Psoas muscle (tissue), 8 donors: Measurements from ENCODE around the gene SMAD9. TPM values are rescaled to one million over a fixed set of nuclear protein-coding genes. Genes with fewer than 3 reads are reported as not detected.

Source experiments
- ATAC-seq, 4 donors: fragments of 200-7000 bp; cut with Tn5 transposase; one replicate each; pipeline ENCODE4 v1.9.1; 2020; ENCODE audit warnings: moderate library complexity in 3 of 4, mild to moderate bottlenecking in 2 of 4
- DNase-seq, 2 donors: peaks; one replicate each; pipeline ENCODE4 v3.0.0-alpha.2; 2020
- H3K27ac ChIP-seq: fragments of 200-600 bp; one replicate; pipeline ENCODE4 v1.8.0; 2022
- H3K27me3 ChIP-seq, 3 donors: fragments of 200-600 bp in 1 of 3; one replicate each; pipeline versions ENCODE4 v1.6.1 to v1.8.0; 2013 to 2022; ENCODE audit warnings: low read length in 2 of 3, mild to moderate bottlenecking in 2 of 3, moderate library complexity in 1 of 3; ENCODE audit not compliant: insufficient read depth in 3 of 3
- H3K36me3 ChIP-seq, 2 donors: fragments of 200-600 bp in 1 of 2; one replicate each; pipeline versions ENCODE4 v1.6.1 to v1.8.0; 2013 to 2022; ENCODE audit warnings: low read depth in 1 of 2, mild to moderate bottlenecking in 1 of 2, moderate library complexity in 1 of 2; ENCODE audit not compliant: insufficient read depth in 1 of 2
- H3K4me1 ChIP-seq: fragments of 200-600 bp; one replicate; pipeline ENCODE4 v1.8.0; 2022
- H3K4me3 ChIP-seq: fragments of 200-600 bp; one replicate; pipeline ENCODE4 v1.8.0; 2022; ENCODE audit warnings: mild to moderate bottlenecking
- H3K9me3 ChIP-seq: fragments of 200-600 bp; one replicate; pipeline ENCODE4 v1.8.0; 2022
- WGBS, 3 donors: extraction: QIAGEN DNeasy Blood & Tissue Kit; methylation state at CpG; one replicate each; pipeline versions ENCODE4 v1.1.6 to v1.1.7; 2013; 5-methylcytosine and 5-hydroxymethylcytosine counted together
- intact Hi-C, 2 donors: fragments of 100-400 bp; cut with DNase I; formaldehyde crosslinking; loops; one replicate each; pipeline versions ENCODE4 v1.11.0 to v1.14.2; 2022
- polyA plus RNA-seq, 3 donors: library from polyadenylated mRNA; stranded (reverse); fragments of 200-250 nt; gene quantifications; one replicate each; pipeline ENCODE4 v1.2.3, GENCODE V29; 2013
- total RNA-seq, 4 donors: library from RNA; stranded (reverse); fragmentation: NEBNext Ultra II Directional in 2 of 4; extraction: Animal tissue kit (Norgen Biotek cat#: 25700) in 2 of 4; gene quantifications; one replicate each; pipeline versions ENCODE4 v1.2.1 to v1.2.4, GENCODE V29; 2021 to 2023
- TF ChIP-seq, protein P1 (sequence below): fragments of 200-600 bp; IDR thresholded peaks from one replicate; pipeline ENCODE4 v1.8.0; 2022; ENCODE audit warnings: antibody characterized with exemption
- donor health status: healthy with polysubstance abuse.
- donor health status: DM: no; HTN: no; CAD: no; lungs with moderate emphysema.
- donor health status: Bipolar disorder and iron deficiency.
- donor health status: healthy.
- donor health status: DM: yes; HTN: yes; CAD: no.
- donor health status: DM: no; HTN: no; CAD: no.
- donor health status: DM: no; HTN: no; CAD: no.
- donor health status: DM: yes; HTN: yes; CAD: no.

The SMAD9 gene
- total and polyA plus RNA-seq, 7 donors, result 0.51 to 33.5 (median 1.3) TPM

DNA sequence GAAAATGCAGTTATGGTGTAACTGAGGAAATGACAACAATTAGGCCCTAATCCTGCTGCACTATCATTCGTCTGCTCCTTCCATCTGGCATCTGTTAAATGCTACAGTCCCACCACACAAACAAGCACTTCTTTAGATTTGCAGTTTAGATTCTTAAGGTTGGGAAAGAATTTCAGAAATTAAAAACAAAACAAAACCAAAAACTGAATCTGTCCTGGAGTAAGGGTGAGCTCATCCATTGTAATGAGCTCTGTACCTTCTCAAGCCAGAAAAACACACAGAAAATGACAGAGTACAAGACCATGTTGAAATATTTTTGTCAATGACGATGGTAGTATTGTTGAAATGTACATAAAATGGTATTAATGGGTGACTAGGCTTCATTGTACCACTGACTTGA, 28.3 kb downstream of the SMAD9 start:
- DNase-seq (no peak), ATAC-seq (no peak)
- TF ChIP-seq, protein P1, sequence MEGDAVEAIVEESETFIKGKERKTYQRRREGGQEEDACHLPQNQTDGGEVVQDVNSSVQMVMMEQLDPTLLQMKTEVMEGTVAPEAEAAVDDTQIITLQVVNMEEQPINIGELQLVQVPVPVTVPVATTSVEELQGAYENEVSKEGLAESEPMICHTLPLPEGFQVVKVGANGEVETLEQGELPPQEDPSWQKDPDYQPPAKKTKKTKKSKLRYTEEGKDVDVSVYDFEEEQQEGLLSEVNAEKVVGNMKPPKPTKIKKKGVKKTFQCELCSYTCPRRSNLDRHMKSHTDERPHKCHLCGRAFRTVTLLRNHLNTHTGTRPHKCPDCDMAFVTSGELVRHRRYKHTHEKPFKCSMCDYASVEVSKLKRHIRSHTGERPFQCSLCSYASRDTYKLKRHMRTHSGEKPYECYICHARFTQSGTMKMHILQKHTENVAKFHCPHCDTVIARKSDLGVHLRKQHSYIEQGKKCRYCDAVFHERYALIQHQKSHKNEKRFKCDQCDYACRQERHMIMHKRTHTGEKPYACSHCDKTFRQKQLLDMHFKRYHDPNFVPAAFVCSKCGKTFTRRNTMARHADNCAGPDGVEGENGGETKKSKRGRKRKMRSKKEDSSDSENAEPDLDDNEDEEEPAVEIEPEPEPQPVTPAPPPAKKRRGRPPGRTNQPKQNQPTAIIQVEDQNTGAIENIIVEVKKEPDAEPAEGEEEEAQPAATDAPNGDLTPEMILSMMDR, result no peak
- WGBS, 3 donors, result 69 to 79% (median 72%) methylated on average over 2 of the region's 2 CpGs
- Histone ChIP-seq H3K36me3 (no peaks in the 10 kb centered on the region), H3K27me3 (no peaks in the 10 kb centered on the region), H3K4me1 (no peaks in the 10 kb centered on the region), H3K27ac (no peak overlapping the region), H3K4me3 (no peak overlapping the region), H3K9me3 (no peaks in the 10 kb centered on the region)
- intact Hi-C loops, result no loop called here

DNA sequence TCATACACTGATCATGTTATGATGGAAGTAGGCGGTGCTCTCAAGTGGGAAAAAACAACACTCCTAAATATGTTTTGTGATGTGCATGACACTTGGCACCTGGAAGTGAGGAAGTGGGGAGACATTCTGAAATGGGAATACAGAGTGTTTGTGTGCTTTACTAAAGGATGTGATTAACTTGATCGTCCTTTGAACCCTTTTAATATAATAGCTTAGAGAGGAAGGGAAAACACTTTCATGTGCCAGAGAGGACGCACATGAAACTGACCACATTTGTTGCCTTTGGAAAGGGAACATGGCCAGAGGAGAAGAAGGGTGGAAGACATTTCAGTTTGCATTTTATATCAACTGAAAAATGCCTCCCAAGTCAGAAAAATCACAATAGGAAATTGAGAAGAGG, 31.4 kb downstream of the SMAD9 start:
- DNase-seq (no peak), ATAC-seq (no peak)
- H3K4me3 ChIP-seq, result no peak overlapping the region
- no peaks in the 10 kb centered on the region for H3K4me1 ChIP-seq
- intact Hi-C loops, result no loop called here
- H3K36me3 ChIP-seq, result no peaks in the 10 kb centered on the region
- TF ChIP-seq, protein P1, result no peak
- WGBS, 3 donors, result 68 to 70% (median 68%) methylated on average over 3 of the region's 3 CpGs
- H3K27me3 ChIP-seq, result no peaks in the 10 kb centered on the region
- no peaks in the 10 kb centered on the region for H3K9me3 ChIP-seq
- no peak overlapping the region for H3K27ac ChIP-seq

DNA sequence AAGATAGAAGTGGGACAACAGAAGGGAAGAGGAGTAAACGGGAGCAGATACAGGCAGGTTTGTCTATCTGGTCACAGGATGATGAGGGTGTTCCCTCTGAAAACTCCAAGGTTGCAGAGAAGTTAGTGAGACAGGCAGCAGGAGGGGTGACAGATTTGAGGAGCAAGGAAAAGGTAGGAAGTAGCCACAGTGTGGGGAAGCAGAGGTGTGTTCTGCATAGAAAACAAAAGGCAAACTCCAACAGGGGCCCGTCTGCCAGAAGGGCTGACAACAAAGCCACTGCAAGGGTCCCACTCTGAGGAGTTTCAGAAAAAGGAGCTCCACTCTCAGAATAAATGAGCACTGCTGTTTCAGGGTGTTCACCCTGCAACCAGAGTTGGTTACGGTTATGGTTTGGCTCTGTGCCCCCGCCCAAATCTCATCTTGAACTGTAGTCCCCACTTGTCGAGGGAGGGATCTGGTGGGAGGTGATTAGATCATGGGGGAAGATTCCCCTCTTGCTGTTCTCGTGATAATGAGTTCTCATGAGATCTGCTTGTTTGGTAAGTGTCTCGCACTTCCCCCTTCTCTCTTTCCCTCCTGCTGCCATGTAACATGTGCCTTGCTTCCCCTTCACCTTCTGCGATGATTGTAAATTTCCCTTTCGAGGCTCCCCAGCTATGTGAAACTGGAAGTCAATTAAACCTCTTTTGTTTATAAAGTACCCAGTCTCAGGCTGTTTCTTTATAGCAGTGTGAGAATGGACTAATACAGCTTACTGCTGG, 32.1 kb downstream of the SMAD9 start:
- no peaks in the 10 kb centered on the region for H3K4me1 ChIP-seq
- ATAC-seq (no peak), DNase-seq (no peak)
- no peaks in the 10 kb centered on the region for H3K9me3 ChIP-seq
- no peaks in the 10 kb centered on the region for H3K27me3 ChIP-seq
- H3K36me3 ChIP-seq, result no peaks in the 10 kb centered on the region
- WGBS, 3 donors, result 55 to 64% (median 60%) methylated on average over 9 of the region's 9 CpGs
- no peak overlapping the region for H3K4me3 ChIP-seq
- no peak overlapping the region for H3K27ac ChIP-seq
- TF ChIP-seq, protein P1, result no peak
- intact Hi-C loops, result no loop called here

DNA sequence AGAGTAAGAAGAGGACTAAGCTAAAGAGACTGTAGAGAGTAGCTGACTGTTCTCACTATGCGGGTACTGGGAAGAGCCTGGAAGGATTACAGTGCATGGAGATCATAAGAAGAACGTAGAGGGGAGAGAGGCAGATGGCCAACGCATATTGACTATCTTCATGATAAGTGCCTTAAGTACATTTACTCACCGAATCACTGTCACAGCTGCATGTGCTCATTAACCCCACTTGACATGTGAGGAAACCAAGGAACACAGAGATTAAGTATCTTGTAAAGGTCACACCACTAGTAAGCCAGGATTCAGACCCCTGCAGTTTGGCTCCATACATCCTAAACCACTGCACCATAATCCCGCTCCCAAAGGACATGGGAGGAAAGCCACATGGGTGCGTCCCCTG, 34.1 kb downstream of the SMAD9 start:
- H3K4me1 ChIP-seq, result peaks cover 2% of the 10 kb centered on the region
- no peak for DNase-seq
- no peak overlapping the region for H3K4me3 ChIP-seq
- no peak overlapping the region for H3K27ac ChIP-seq
- intact Hi-C loops, result no loop called here
- no peaks in the 10 kb centered on the region for H3K9me3 ChIP-seq
- no peak for ATAC-seq
- no peaks in the 10 kb centered on the region for H3K36me3 ChIP-seq
- no peaks in the 10 kb centered on the region for H3K27me3 ChIP-seq
- 90 to 94% (median 92%) methylated on average over 6 of the region's 6 CpGs for WGBS, 3 donors
- TF ChIP-seq, protein P1, result no peak

DNA sequence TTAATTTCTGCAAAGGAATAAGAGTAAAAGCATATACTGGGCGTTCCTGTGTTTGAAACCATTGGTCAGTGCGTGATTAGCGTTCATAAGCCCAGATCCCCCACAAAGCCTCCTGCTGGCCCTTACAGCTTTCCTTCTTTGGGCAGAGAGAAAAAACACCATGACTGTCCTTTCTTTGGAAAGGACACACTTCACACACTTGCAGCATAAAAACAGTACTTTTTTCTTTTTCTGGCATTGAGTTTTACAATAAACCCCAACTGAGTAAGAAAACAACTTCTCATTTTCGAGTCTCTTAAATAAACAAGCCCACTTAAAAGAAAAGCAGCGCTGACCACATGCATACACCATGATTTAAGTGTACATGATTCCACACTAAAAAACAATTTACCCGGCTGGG, 35.8 kb downstream of the SMAD9 start:
- H3K27ac ChIP-seq, result no peak overlapping the region
- intact Hi-C loops, result no loop called here
- DNase-seq (no peak), ATAC-seq (no peak)
- H3K9me3 ChIP-seq, result no peaks in the 10 kb centered on the region
- peaks cover 3% of the 10 kb centered on the region for H3K4me1 ChIP-seq
- peaks cover 0 to 3% of the 10 kb centered on the region in 2 donors for H3K36me3 ChIP-seq
- no peak overlapping the region for H3K4me3 ChIP-seq
- TF ChIP-seq, protein P1, result no peak
- 87 to 91% (median 91%) methylated on average over 6 of the region's 6 CpGs for WGBS, 3 donors
- no peaks in the 10 kb centered on the region for H3K27me3 ChIP-seq
